HG02798 (cell line): ENCODE measurements around the gene ZNF414.
"Not testable (repeated sequence)": the region's sequence is repeated elsewhere in the genome, so short reads cannot be mapped to it uniquely, and the experiment has no call there.

ENCODE experiments used
- ATAC-seq: cut with Tn5 transposase; IDR thresholded peaks from one replicate; pipeline ENCODE4 v1.9.1; 2021; ENCODE audit warnings: mild to moderate bottlenecking; ENCODE audit not compliant: unreplicated experiment, poor library complexity

The ZNF414 gene, protein sequence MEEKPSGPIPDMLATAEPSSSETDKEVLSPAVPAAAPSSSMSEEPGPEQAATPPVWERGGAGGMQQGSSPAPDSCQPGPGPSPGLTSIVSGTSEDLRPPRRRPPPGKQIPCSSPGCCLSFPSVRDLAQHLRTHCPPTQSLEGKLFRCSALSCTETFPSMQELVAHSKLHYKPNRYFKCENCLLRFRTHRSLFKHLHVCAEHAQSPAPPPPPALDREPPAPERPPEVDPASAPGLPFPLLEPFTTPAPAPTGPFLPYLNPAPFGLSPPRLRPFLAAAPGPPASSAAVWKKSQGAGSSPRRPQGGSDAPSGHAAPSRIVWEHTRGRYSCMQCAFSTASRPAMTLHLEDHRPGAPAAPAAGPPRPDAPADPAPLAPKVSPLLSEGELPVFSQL

DNA sequence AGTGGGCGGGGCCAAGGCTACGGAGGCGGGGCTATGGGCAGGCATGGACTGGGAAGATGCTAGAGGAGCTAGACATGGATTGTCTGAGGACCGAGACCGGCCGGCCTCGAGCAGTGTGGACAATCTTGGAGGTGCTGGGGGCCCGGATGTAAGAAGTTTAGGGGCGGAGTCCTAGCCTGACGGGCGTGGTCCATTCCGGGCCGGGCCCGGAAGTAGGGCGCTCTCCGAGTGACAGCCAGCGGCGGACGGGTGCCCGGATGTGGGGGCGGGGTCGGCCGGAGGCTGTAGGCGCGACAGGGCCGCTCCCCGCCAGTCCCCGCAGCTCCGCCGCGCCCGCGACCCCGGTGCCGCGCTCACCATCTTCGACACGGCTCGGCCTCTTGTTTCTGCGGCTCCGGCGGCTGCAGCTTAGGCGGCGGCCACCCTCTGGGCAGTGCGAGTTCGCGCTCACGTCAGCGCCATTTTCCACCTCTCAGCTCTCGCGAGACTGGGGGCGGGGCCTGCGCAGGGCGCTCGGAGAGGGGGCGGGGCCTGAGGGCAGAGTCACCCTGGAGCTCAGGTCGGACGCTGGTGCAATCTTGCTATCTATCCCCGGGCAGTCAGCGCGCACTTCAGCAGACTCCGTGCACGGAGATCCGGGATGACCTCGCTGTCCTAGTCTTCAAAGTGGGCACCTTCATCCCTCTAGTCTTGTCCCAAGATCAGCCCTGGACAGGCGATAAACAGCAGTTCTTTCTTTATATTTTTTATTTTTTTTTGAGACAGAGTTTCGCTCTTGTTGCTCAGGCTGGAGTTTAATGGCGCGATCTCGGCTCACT is at the start of gene ZNF414:
ZNF414 (minus strand) TSS at position 481 of the 818 bp plus-strand sequence; CDS start at position 360, 121 bp downstream.
- peak; percentile 86 for ATAC-seq

DNA sequence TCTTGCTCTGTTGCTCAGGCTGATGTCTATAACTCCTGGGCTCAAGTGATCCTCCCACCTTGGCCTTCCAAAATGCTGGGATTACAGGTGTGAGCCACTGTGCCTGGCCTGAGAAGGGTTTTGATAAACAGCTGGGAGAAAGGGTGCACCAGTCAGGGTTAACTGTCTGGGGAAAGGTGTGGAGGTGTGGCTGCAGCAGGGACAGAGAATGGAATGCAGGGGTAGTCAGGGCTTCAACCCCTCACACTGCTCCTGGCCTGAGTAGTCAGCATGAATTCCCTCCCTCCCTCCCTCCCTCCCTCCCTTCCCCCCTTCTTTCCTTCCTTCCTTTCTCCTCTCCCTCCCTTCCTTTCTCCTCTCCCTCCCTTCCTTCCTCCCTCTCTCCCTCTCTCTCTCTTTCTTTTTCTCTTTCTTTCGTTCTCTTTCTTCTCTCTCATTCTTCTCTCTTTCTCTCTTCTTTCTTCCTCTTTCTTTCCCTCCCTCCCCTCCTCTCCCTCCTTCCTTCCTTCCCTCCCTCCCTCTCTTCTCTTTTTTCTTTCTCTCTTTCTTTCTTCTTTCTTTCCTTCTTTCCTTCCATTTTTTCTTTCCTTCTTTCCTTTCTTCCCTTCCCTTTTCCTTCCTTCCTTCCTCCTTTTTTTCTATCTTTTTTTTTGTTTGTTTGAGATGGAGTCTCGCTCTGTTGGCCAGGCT is 47.3 kb upstream of the ZNF414 start:
- no peak for ATAC-seq

DNA sequence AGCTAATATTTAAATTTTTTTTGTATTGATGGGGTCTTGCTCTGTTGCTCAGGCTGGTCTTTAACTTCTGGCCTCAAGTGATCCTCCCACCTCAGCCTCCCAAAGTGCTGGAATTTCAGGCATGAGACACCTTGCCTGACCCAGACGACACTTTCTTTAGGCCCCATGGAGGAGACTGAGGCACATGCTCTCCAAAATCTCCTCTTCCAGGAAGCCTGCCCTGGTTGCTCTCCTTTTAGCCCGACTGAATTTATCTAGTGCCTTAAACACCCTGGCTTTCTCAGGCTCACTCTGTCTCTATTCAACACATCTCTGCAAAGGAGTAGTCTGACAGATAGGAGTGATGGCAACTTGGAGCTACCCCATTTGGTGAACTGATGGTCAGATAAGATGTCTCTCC is 44.4 kb upstream of the ZNF414 start:
- ATAC-seq: no peak

DNA sequence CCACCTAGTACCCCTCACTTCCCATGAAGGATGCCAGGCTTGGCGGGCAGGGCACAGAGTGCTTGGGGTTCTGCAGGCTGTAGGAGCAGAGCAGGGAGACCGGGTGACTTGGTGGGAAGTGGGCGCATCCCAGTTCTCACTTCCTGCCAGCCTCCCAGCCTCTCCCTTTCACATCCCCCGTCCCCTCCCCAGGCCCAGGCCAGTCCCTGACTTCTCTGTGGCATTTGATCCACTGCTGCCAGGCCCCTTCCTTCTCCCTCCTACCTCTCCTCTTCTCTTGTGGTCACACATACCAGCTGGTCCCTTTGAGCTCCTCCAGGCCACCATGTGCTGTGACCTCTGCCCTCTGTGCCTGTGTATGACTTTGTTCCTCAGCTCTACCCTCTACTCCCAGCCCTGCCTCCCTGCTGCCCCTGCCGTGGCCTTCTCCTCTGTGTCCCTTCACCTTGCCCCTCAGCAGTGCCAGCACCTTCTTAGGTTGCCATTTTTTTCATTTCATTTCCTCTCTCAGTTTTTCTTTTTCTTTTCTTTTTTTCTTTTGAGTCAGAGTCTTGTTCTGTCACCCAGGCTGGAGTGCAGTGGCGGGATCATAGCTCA is 43.8 kb upstream of the ZNF414 start:
- no peak for ATAC-seq

DNA sequence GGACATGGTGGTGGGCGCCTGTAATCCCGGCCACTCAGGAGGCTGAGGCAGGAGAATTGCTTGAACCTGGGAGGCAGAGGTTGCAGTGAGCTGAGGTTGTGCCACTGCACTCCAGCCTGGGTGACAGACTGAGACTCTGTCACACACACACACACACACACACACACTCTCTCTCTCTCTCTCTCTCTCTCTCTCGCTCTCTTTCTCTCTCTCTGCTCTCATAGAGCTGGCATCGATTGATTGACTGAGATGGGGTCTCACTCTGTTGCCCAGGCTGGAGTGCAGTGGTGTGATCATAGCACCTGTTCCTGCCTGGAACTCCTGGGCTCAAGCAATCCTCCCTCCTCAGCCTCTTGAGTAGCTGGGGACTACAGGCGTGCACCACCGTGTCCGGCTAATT is 39.8 kb upstream of the ZNF414 start:
- not testable (repeated sequence) for ATAC-seq

DNA sequence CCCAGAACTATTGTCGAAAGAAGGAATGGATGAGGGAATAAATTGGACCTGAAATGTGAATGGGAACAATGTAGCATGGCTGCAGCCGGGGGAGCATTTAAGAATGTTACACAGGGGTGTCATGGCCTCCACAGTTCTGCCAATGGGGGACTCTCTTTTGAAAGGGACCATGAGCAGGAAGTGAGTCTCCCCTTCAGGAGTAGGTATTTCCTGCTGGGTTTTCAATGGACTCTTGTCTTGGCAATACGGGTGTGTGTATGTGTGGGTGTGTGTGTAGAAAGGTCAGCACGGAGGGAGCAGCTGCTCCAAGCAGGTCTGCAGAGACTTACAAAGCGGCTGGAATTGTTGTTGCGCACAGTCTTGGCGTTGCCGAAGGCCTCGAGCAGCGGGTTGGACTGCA is 38.8 kb upstream of the ZNF414 start:
- ATAC-seq: no peak

DNA sequence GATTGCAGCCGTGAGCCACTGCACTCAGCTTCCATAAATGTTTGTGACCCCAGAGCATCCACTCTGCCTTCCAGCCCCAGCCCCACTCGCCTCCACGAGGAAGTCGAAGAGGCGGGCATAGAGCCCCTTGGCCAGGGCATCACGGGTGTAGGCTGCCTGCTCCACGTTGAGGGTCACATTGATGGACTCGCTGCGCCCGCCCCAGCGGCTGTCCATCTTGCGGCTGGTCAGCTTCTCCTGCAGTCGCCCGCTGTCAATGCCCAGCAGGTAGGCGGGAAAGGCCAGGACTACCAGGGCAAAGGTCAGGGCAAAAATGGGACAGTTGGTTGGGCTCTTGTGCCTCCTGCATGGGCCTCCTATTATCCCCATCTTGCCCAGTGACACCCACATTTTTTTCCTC is 36.1 kb upstream of the ZNF414 start:
- no peak for ATAC-seq

DNA sequence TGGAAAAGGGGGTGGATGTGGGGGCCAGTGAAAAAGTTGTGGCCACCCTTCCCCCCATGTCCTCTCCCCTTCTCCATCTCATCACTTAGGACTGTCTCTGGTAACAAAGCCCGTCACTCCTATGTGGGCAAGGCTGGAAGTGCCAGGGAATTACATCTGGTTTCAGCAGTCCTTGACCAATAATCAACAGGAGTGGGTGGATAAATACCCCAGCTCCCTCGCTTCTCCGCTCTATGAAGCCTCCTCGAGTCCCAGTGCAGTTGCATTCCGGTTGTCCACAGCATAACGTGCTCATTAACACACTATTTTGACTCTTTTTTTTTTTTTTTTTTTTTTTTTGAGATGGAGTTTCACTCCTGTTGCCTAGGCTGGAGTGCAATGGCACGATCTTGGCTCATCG is 31.8 kb upstream of the ZNF414 start:
- ATAC-seq: no peak

DNA sequence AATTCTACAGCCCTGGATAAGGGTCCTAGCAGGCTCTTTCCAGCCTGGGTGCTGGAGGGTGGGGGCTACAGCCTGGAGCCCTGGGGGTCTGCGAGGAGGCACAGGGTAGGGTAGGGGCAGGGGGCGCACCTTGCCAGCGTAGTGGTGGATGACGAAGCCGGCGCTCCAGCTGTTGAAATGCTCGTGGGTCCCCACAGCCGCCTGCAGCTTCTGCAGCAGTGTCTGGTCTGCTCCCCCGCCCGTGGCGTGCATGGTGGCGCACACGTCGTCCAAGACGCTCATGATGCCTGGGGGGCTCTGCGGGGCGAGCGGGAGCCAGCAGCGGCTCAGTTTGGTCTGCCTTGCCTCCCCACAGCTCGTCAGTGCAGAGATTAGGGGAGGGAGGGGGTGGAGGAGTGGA is 30.2 kb upstream of the ZNF414 start:
- ATAC-seq: no peak

DNA sequence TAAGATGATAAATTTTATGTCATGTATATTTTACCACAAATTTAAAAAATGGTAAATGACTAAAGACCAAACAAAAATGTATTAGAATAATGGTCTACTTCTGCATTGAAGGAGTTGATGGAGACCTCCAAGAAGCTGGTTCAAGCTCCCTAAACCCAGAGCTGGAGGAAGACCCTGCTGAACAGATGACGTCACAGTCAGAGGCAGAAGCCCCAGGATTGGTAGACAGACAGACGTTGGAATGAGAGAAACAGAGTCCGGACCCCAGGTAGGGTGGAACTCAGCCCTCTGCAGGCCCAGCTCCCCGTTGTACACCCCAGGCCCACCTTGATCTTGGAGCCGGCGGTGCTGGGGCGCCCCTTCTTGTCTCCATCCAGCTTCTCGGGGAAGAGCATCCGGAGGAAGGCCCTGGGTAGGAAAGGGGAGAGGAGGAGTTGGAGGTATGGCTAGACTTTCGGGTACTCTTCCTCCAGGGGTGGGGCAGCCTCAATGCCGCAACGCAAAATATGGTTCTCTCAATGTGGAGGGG is 25.7 kb upstream of the ZNF414 start:
- ATAC-seq: no peak

DNA sequence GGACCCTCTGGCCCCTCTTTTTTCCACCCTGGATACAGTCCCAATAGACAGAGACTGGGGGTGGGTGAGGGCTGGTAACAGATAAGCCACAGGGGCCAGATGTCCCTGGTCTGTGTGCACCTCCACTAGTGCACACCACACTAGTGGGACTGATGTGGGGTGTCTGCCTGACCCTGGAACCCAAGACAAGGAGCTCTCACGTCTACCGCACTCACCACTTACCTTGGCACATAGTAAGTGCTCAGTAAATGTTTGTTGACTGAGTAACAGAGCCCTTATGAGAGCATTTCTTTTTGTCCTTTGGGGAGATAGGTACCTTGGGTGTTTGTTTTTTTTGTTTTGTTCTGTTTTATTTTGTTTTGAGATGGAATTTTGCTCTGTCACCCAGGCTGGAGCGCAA is 23.1 kb upstream of the ZNF414 start:
- no peak for ATAC-seq

DNA sequence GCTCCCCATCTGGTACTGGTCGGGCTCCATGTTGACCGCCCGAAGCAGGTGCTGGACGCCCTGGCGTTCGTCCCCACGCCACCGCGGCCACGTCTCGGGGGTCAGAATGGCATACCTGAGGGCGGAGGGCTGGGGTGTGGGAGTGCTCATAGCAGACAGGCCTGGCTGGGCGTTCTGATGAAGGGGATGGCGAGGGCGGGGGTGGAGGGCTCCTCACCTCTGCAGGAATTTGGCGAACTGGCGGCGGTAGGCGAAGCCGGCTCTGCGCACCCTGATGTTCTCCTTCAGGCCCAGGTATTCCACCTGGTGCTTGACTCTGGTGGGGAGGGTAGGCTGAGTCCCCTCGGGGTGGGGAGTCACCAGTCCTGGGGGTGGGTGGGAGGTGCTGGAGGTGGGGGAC is 22.3 kb upstream of the ZNF414 start:
- no peak for ATAC-seq

DNA sequence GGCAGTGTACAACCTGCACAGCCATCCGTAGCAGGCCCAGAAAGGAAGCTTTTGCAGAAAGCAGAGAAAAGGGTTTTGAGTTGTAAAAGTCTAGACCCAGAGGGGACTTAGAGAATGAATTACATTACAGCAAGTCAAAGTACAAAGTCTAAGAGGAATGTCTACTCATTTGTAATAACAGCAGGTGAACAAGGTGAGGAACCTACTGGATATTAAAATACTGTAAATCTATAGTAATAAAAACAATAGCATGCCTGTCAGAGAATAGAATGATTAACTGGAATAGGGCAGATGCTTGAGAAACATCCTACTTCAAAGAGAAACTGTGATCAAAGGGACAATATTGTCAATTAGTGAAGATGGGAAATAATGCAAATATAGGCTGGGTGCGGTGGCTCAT is 18.3 kb upstream of the ZNF414 start:
- no peak for ATAC-seq

DNA sequence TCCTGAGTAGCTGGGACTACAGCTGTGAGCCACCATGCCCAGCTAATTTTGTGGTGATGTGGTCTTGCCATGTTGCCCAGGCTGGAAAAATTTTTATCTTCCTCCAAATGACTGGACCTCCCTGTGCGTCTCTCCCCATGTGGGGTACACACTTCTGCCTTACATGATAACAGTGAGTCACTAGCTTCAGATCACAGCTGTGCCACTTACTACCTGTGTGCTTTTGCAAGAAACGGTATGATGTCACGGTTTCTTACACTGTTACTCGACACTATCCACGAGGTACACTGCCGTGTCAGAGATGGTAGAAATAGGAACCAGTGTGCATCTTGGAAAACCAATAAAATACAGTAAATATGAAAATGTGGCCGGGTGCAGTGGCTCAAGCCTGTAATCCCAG is 17.5 kb upstream of the ZNF414 start:
- ATAC-seq: no peak

DNA sequence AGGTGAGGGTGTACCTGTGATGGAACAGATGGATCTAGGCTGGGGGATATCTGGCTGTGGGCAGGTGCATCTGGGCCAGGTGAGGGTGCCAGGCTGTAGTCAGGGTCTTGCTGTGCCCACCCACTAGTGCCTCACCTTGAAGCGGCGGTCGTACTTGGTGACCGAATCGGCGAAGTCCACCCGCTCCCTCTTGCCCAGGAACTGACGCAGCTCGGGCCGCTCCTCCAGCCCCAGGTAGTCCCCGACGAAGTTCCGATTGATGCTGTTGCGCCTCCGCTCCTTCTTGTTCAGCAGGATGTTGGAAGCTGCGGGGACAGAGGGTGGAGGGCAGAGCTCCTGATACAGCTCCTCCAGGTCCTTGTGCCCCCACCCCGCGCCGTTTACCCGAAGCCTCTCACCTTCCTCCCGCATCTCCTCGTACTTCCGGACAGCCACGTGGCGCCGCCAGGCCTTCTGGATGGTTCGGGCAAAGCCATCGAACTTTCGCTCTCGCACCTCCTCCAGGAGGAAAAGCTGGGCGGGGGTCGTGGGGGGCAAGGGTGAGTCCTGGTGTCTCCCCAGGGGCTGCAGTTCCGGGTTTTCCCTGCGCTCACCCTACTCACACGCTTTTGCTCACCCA is 16.2 kb upstream of the ZNF414 start:
- no peak for ATAC-seq

DNA sequence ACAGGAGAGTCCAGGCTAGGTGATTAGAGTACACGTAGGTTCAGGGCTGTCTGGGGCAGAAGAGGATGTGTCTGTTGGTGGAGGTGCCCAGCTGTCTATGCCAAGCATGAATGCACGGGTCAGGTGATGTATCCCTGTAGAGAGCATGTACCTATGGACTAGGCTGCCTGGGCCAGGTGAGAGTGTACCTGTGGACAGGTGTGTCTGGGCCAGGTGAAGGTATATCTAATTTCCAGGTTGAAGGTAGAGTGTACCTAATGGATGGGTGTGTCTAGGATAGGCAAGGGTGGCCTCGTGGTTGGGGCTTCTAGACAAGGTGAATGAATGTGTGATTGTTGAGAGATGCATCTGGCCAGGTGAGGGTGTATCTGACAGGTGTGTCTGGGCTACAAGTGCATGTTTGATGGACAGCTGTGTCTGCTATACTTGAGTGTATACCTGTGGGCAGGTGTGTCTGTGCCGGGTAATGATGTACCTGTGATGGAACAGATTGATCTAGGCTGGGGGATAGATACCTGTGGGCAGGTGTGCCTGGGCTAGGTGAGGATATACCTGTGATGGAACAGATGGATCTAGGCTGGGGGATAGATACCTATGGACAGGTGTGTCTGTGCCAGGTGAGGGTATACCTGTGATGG is 15.5 kb upstream of the ZNF414 start:
- ATAC-seq: no peak

DNA sequence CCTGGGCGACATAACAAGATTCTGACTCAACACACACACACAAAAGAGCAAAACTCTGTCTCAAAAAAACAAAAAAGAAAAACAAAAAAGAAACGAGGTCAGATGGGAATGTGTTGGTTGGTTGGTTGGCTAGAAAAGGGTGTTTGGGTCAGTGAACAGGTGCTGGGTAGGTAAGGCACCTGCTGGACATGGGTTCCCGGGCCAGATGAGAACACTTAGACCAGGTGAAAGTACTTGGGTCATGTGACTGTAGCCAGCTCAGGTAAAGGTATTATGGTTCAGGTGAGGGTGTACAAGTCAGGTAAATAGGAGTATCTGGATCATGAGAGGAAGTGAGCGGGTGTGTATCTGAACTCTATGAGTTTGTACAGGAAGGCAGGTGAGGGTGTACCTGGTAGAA is 14.5 kb upstream of the ZNF414 start:
- ATAC-seq: no peak

DNA sequence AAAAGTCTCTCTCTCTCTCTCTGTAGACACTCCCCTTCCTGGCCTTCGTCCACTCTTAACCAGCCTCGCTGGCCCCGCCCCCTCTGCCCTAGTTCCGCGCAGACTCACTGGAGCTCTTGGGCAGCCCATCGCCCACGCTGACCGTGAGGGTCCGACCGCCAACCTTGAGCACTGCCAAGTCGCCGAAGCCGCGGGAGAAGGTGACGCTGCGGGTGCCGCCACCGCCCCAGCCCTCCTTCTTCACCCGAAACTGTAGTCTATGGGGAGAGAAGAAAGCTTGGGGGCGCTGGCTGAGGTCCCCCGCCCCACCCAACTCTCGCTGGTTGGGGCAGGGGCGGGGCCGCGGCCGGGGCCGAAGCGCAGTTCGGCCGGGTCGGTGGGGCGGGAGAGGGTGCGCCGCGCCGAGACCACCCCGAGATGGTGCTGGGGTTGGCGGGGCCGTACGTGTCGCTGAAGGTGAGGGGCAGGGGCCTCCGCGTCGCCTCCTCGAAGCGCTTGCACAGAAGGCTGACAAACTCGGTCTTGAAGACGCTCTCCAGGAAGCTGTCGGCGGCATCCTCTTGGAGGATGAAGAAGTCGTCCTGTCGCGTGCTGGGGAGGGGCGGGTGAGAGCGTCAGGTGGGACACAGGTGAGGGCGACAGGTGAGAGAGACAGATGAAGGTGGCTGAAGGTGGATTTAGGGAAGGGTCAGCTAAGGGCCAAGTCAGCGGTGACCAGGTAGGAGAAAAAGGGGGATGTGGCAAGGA is 12.6 kb upstream of the ZNF414 start:
- ATAC-seq: no peak

DNA sequence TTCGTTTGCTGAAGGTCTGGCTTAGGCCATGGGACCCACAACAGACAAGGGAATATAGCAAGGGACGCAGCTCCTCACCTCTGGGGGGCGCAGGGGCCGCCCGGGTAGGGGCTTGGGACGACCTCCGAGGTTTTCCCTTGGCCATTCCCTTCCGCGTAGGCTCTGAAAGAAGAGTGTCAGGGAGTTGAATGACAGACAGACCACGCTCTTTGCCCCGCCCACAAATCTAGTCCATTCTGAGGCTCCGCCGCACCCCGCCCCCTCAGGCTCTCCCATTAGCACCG is 11.4 kb upstream of the ZNF414 start:
- ATAC-seq: no peak
